AG09309 (cell line): ENCODE measurements around the gene AJAP1.

Experiments used
- DNase-seq: peaks from one replicate; pipeline ENCODE4 v3.0.0-alpha.2; 2010; ENCODE audit warnings: low read depth
- H3K4me3 ChIP-seq: 2 replicates; pipeline ENCODE4 v1.5.1; 2011; ENCODE audit warnings: mild to moderate bottlenecking, low read depth, low read length, moderate library complexity; ENCODE audit not compliant: control insufficient read depth
- TF ChIP-seq, protein P1 (sequence below): IDR thresholded peaks from 2 replicates; pipeline ENCODE4 v1.5.1; 2011; ENCODE audit warnings: mild to moderate bottlenecking, low read depth, low read length, inconsistent platforms; ENCODE audit not compliant: insufficient read depth, control insufficient read depth; ENCODE audit errors: missing control alignments

The AJAP1 gene, protein sequence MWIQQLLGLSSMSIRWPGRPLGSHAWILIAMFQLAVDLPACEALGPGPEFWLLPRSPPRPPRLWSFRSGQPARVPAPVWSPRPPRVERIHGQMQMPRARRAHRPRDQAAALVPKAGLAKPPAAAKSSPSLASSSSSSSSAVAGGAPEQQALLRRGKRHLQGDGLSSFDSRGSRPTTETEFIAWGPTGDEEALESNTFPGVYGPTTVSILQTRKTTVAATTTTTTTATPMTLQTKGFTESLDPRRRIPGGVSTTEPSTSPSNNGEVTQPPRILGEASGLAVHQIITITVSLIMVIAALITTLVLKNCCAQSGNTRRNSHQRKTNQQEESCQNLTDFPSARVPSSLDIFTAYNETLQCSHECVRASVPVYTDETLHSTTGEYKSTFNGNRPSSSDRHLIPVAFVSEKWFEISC

DNA sequence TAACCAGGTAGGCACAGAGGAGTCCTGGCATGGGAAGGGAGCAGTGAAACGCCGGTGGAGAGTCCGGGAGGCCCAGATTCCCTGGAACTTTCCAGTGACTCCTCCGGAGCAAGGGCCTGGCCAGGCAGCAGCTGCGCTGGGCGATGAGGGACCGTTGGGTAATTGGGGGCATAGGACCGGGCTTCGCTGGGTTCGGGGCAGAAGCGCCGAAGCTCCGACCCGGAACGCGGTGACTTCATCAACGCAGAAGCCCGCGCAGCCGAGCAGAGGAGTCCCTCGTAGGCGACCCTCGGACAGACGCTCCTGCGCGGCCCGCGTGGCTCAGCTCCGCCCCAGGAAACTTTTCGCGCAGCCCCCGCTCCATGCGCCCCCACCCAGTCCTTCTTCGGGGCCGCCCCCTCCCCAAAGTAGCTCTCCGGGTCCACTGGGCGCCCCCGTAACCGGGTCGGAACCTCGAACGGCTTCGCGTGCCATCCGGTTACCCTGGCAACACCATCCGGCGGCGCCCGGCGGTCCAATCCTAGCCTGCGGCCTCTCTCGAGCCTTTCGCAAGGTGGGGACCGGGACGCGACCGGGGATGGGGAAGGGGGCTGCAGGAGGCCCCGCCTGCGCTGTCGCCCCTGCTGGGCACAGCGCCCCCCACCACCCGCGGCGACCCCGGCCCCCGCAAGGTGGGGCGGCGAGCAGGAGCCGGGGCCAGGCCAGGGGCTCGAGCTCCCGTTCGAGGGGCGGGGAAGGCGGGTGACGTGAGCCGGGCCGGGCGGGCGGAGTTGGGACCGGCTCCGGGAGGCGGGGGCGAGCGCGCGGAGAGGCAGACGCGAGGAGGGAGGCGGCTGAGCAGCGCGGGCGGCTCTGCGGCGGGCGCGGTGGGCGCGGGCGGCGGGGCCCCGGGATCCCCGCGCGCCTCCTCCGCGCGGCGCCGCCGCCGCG lies at the start of gene AJAP1:
AJAP1 (plus strand) TSS at position 814 of the 930 bp plus-strand sequence. CDS start 817 bp downstream, outside the sequence.
- TF ChIP-seq, protein P1, sequence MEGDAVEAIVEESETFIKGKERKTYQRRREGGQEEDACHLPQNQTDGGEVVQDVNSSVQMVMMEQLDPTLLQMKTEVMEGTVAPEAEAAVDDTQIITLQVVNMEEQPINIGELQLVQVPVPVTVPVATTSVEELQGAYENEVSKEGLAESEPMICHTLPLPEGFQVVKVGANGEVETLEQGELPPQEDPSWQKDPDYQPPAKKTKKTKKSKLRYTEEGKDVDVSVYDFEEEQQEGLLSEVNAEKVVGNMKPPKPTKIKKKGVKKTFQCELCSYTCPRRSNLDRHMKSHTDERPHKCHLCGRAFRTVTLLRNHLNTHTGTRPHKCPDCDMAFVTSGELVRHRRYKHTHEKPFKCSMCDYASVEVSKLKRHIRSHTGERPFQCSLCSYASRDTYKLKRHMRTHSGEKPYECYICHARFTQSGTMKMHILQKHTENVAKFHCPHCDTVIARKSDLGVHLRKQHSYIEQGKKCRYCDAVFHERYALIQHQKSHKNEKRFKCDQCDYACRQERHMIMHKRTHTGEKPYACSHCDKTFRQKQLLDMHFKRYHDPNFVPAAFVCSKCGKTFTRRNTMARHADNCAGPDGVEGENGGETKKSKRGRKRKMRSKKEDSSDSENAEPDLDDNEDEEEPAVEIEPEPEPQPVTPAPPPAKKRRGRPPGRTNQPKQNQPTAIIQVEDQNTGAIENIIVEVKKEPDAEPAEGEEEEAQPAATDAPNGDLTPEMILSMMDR = no peak
- H3K4me3 ChIP-seq = no peak within 1 kb of the TSS
- DNase-seq = no peak

DNA sequence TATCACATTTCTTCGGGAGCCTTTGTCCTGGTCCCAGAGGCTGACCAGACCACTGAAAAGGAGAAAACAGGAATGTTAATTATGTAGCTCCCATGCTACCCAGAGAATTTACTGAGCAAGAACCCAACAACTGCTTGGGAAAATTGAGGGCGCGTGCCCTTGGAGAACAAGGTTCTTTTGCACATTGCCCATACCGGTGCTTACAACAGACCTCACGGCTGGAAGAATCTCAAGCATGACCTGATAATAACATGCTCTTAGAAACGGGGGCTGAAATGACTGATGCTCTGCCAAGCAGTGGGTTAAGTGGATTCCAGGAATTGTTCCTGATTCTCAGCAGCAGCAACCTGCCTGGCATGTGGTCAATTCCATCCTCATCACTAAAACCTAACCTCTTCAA lies 49.3 kb upstream of the AJAP1 start:
- DNase-seq = no peak
- TF ChIP-seq, protein P1 = no peak
- no peak overlapping the region for H3K4me3 ChIP-seq

DNA sequence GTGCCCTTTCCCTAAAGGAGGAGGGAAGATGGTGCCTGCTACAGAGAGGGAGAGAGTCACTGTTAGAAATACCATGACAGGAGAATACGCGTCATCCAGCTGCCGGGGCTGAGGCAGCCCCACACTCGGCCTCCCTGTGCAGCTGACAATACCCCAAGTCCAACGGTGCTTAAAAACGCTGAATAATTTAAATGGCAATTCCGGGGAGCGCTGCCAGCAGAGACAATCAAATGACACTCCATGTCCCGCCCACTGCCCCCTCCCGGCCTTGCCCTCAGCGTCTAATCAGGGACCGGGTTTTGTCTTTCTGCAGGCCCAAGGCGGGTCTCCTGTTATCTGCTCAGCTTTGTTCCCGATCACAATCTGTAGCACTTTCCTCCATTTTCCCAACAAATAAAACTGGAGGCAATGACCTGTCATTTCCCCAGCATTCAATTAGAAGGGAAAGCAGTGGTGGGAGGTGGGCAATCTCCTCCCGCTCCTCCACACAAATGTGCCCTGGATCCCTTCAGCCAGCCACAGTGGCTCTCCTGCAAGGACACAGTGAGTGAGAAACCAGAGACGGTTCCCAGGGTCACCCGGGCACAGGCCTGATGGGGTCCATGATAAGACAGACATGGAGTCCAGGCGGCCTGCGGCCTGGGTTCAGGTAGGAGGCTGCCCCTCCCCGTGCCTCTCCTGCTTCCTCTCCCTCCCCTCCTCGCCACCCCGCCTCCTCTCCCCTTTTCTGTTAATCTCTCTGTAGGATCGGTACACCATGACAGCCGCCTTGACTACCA lies 42.7 kb upstream of the AJAP1 start:
- no peak overlapping the region for H3K4me3 ChIP-seq
- TF ChIP-seq, protein P1 = no peak
- no peak for DNase-seq

DNA sequence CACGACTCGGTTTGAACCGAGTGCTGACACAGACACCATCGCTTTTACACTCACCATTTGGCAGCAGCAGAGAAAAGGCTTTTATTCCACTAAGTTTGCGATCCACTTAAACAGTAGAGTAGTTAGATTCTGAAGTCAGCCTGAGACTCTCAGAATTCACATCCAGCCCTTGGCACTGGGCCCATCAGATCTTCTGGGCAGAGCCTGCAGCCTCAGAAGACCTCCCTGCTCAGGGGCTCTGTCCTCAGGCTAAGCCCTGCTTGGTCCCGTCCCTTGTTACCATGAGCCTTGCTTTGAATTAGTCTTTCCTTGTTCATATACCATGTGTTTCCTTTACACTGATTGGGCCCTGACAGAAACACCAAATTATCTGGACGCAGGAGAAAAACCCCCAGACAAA lies 41.4 kb upstream of the AJAP1 start:
- TF ChIP-seq, protein P1 = no peak
- no peak for DNase-seq

DNA sequence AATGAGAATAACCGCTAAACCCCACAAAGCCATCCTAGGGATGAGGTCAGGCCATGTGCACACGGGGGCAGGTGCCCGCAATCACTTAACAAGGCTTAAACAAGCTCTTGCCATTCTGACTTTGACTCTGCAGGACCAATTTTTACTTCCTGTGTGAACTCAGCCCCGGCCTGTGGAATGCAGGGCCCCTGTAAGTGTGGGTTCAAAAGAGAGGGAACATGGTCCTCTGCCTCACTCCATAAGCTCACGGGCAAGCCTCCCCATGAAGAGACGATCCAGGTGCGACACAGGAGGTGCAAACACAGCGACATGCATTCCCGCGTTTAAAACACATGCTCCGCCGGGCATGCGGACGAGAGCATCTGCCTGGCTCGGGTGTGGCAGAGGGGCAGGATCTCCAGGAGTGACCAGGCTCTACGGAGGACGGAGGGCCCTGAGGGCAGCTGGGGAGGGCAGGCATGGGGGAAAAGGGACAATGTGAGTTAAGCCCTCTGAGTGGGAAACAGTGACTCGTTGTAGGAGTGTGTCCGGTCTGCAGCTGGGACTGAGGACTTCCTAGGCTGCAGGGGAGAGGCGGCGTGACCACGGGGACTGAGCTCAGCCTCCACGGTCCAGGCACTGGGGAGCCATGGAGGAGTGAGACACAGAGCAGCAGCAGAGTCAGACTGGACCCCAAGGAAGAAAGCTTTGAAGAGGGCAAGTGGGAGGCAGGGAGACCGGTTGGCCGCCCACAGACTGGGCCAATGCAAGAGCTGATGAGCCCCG lies 40.6 kb upstream of the AJAP1 start:
- H3K4me3 ChIP-seq = no peak overlapping the region
- TF ChIP-seq, protein P1 = no peak
- no peak for DNase-seq

More for the DNA sequence above, 41.4 kb upstream of the AJAP1 start:
- H3K4me3 ChIP-seq = no peak overlapping the region
